Fibroblast of the conjunctiva (primary cell): ENCODE results near the gene PRKAR2A.
"Not testable (repeated sequence)": the region's sequence is repeated elsewhere in the genome, so short reads cannot be mapped to it uniquely, and the experiment has no call there.

Experiments used
- DNase-seq: peaks from one replicate; pipeline ENCODE4 v3.0.0-alpha.2; 2010; ENCODE audit warnings: low read depth

The PRKAR2A gene

DNA sequence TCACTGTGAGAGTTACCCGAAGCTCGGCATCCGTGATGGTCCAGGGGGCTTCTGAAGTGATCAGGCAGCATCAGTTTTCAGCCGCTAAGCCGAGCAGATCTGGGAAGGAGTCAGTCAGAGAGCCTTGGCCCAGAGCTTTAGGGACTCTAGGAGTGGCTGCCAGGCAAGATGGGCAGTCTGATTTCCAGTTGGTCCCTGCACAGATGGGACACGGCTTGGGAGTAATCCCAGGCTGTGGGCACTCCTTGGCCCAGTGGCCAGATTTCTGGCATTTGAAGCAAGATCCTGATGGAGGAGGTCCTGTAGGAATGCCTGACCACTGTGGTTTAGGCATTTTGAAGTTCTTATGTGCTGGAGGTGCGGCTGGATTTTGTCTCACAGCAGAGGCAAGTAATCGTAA, 120.2 kb downstream of the PRKAR2A start:
- DNase-seq, result no peak

DNA sequence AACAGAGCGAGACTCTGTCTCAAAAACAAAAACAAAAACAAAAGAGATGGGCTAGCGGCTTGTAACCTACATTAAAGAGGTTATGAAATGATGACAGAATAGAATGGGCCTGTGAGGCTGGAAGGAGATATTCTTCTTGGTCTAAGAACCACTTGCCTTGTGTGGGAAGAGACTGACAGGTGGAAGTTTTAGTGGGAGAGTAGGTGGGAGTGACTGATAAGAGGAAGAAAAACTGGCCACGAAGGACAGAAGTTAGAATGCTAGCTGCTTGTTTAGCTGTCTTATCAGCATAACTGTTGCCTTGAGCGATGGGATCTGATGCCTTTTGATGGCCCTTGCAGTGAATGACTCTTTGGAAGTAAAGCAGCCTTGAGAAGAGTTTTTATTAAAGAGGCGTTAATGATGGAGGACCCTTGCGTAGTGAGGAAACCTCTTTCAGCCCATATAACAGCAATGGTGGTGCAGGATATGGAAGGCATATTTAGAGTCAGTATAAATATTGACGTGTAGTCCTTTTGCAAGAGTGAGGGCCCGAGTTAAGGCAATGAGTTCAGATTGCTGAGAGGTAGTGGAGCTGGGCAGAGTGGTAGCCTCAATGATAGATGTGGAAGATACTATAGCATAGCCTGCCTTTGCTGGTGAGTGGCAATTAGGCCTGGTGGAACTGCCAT, 122.4 kb downstream of the PRKAR2A start:
- DNase-seq, result not testable (repeated sequence)

DNA sequence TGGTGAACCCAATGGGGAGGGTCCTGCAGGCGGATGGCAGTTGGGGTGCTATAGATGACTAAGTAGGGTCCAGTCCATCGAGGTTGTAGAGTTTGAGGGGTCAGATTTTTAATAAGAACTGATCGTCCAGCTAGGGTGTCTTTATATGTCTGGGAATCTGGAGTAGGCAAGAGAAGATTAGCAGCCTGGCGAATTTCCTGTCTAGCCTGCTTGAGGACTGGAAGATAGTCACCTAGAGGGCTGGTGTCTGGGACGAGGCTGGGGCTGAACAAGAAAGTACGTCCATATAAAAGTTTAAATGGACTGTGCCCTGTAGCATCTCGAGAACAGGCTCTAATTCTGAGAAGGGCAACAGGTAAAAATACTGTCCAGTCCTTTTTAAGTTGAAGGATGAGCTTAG, 123.9 kb downstream of the PRKAR2A start:
- DNase-seq, result no peak

DNA sequence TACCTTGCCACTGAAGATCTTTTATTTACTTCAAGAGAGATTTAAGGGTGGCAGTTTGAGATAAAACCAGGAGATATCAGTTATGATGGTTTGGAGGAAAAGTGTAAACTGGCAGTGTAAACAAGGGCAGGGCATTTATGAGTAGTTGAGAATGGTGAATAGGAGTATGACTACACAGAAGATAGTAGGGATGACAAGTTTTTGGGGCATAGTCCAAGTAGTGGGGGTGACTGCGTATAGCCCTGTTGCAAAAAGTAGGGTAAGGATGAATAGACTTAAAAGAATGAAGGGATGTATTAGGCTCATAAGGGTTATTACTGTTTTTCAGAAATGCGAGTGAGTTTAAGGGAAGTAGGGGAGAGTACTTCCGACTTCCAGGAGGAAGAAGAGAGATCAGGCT, 124.4 kb downstream of the PRKAR2A start:
- DNase-seq, result not testable (repeated sequence)

DNA sequence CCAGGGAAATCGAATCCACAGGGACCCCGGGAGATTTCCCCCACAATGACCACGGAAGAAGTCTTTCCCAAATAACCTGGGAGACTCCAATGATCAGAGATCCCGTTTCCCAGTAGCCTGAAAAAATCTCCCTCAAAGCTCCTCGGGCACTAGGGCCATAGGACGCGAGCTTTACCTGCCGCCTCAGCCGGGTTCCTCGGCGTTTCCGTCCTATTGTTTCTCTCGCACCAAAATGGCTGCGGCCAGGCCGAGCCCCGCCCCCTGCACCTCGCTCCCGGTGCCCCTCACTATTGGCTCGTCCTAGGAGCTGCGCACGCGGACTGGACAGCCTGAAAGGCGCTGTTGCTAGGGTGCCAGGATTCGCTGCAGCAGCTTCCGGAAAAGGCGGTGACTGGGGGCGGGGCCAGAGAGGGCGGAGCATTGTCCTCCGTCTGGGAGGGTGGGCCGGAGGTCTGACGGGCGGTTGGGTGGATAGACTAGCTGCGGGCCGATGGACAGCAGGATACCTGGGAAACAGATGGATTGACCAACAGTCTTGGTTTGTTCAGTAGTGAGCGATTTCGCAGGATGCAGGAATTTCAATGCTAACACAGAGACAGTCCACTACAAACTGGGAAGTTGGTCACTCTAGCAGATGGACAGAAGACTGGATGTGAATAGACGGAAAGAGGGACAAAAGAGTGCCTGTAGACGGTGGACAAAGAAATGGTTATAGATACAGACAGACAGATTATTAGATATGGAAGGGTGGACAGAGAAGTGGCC, 130.5 kb downstream of the PRKAR2A start, which contains the start of gene IP6K2:
Gene IP6K2, minus strand, starts transcription at position 240 of the 765 bp plus-strand sequence. CDS start 21,930 bp downstream, outside the sequence.
- peak; percentile 97 for DNase-seq

DNA sequence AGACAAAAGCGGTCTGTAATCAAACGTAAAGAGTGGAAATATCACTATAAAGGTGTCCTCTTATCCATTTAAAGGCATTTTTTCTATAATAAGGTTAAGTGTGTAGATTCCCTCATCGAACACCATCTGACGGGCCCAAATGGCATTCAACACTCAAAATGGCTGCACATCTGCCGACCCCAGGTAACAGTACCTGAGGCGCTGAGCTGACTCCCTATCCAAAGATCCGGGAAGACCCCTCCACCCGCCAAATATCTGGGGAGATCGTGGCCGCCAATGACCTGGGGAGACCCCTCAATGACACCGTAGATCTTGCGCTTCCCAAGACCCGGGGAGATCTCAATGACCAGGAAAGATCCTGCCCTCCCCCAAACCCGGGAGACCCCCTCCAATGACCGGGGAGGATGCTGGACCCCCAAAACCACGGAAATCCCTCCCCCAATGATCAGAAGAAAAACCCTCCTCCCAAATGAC, 131.1 kb downstream of the PRKAR2A start:
- no peak for DNase-seq

DNA sequence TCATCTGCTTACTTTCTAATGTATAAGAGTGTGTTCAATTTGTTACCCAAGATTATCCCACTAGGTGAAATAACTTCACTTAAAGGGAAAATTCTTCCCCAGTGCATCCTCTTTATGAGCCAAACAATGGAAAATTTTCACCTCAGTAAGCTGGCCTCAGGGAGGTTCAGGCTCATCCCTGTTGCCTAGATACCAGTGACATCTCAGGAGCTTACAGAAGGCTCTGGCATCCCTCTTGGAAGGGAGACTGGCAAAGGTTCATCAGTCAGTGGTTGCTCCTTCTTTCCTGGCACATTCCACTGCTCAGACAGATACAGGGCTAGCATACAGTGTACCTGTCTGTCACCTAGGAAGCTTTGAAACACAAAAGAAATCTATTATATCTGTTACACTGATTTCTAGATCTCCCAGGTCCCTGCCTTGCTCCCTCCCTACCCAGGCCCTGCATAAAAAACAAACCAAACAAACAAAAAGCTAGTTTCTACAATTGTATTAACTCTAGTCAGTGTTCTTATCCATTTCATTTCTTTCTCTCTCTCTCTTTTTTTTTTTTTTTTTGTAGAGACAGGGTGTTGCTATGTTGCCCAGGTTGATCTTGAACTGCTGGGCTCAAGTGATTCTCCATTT, 132.4 kb downstream of the PRKAR2A start:
- peak; percentile 36 for DNase-seq

DNA sequence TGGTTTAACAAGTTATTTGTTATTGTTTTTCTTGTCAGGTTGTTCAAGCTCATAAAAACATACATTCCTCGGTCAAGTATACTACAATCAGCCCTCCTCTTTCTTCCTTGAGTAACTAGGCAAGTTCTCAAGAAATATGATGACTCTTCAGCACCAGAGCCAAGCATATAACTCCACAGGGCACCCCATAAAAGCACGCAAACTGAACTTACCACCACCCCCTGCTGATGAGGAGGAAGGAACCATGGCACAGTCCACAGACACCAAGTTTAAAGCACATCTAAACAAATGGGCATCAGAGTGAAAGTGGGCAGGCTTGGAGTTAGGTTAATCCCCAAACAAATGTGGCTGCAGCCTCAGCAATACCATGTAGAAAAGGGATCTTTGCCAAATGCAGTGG, 135.9 kb downstream of the PRKAR2A start:
- DNase-seq, result no peak

DNA sequence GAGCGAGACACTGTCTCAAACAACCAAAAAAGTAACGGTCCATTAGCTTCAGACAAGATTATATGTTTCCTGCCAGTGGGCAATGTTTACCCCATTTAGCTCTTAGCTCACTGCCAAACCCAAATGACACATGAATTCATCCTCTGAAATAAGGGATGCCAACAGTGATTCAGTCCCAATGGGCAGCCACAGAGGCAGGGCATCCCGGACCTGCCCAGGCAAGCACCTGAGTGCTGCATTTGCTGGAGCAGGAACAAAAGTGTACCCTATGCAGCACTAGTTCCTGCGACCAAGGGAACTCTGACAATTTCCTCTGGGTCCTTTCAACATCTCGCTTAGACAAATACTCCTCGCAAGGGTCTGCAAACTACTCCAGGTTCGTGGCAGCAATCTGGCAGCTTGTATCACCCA, 138.6 kb downstream of the PRKAR2A start:
- DNase-seq, result no peak

DNA sequence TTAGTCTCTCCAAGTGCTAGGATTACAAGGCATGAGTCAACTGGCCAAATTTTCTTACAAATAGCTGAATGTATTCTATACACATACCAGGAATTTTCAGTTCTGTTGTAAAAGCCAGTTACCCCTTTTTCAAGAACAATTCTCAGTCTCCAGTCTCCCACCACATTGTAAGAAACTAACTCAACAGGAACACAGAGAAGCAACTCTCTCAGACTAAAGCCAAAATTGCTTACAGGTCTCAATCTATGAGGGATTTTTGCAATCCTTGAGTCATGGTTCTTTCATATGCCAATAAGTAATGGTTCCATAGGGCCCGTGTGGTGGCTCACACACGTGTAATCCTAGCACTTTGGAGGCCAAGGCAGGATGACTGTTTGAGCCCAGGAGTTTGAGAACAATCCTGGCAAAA, 139.2 kb downstream of the PRKAR2A start:
- no peak for DNase-seq

DNA sequence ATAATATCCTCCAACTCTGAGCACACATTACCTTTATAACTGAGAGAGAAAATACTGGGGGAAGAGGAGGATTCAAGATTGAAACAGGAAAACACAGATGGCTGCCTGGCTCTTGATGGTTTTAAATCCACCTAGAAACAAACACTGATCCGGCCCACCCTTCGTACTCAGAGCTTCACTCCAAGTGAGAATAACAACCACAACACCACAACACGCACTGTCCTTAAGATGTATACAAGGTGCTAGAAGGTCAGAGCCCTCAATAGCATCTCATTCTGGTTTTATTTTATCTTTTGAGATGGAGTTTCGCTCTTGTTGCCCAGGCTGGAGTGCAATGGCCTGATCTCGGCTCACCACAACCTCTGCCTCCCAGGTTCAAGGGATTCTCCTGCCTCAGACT, 140.5 kb downstream of the PRKAR2A start:
- DNase-seq, result no peak

DNA sequence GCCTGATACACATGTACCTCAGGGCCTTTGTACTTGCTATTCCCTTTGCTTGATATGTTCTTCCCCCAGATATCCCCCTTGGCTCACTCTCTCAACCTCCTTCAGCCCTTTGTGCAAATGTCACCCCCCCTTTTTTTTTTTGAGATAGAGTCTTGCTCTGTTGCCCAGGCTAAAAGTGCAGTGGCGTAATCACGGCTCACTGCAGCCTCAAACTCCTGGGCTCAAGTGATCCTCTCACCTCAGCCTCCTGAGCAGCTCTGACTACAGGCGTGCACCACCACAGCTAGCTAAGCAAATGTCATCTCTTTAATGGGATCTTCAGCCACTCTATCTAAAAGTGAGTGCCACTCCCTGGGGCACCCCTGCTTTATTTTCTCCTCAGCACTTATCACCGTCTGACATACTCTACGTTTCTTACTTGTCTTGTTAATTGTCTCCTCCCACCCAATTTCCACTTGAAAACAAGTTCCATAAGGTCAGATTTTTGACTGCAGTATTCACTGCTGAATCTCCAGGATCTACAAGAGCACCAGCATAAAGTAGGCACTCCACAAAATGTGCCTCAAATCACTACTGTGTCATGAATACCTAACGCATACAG, 145.3 kb downstream of the PRKAR2A start:
- DNase-seq, result no peak

DNA sequence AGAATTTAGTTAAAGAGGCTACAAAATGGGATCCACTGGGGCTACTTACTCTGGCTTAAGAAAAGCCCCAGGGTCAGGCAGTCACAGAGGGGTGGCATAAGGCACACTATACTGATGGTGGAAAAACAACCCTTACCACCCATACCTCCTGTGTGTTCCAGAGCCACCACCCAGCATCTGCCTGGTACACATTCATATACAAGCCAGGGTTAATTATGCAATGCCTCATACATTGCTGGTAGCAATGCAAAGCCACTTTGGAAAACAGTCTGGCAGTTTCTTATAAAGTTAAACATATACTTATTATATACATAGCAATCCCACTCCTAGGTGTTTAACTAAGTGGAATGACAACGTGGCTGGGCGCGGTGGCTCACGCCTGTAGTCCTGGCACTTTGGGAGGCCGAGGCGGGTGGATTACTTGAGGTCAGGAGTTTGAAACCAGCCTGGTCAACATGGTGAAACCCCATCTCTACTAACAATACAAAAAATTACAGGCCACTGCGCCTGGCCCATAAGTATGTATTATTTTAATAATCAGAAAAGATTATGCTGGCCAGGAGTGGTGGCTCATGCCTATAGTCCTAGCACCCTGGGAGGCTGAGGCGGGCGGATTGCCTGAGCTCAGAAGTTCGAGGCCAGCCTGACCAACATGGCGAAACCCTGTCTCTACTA, 146.8 kb downstream of the PRKAR2A start:
- DNase-seq, result no peak

DNA sequence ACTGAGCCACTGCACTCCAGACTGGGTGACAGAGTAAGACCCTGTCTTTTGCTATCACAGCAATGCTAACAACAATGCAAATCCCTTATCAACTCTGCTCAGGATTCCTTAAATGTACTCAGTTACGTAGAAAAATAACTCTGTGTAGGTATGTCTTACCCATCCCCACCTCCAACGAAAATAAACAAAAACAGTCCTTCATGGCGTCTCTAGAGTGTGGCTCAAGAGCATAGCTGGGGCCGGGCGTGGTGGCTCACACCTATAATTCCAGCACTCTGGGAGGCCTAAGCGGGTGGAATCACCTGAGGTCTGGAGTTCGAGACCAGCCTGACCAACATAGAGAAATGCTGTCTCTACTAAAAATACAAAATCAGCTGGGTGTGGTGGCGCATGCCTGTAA, 148.8 kb downstream of the PRKAR2A start:
- no peak for DNase-seq

DNA sequence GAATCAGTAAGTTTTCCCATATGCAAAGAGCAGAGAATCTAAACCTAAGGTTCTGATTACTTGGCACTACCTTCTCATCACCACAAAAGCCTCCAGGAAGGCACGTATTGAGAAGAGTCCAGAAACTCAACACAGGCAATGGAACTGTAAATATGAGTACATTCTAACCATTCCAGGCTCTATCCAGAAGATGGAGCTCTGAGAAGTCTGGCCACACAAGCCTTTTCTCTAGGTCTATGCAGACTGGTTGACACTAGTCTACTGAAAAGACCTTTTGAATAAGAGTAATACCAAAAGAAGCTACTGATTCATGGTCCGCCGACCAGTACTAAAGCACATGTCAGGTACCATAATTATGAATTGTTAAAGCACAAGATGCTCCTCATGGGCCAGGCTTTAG, 149.7 kb downstream of the PRKAR2A start:
- DNase-seq, result no peak

DNA sequence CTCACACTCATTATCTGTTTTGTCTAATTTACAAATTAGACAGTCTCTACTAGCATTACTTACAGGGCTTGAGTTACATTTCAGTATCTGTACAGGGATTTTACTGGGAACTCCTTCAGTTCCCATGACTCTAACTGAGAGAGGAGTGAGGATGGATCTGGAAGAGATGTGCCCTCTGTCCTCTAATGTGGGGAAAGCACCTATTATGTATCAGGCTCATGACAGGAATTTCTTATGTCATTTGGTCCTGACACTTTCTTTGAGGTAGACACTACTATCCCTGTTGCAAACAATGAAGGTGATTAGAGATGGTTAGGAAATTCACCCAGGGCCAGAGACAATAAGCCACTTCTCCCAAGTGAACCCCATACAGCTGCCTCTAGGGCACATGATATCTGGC, 151.1 kb downstream of the PRKAR2A start:
- DNase-seq, result no peak
